ENCODE measurements around the gene CD2.
"Not testable (repeated sequence)": the region's sequence is repeated elsewhere in the genome, so short reads cannot be mapped to it uniquely, and the experiment has no call there.

Gene CD2

DNA sequence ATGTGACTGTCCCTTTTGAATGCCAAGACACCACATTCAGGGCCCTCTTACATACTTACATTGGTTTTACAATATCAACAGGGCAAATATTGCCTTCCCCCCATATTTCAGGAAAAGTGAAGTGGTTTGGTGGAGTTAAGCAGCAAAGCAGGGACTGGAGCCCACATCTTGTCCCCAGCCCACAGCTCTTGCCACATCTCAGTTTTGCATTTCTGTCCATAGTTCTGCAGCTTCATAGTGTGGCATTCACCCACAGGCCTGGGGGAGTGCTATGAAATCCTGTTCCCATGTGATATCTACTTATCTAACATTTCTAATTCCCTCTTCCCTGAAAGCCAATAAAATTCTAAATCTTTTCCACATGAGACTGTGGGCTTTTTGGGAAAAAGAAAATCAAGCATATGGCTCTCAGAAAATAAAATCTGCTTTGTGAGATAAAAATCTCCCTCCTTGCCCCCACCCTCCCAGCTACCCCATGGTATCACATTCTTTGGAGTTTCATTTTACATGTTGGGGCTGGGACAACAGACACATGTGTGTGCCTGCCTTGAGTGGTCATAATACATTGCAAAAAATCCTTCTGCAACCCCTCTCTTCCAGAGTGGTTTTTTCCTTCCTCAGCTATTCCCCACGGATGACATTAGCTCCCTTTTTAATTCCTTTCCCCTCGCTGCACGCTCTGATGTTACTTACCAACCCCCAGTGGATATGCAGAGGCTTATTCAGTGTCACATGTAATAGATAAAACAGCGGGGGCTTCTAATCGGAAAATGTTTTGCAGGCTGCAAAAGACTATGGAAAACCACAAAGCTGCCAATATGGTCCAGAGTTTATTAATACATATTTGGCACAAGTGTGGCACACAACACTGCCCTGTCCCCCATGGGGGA is 20.5 kb upstream of the CD2 start:
- no peak for DNase-seq

DNA sequence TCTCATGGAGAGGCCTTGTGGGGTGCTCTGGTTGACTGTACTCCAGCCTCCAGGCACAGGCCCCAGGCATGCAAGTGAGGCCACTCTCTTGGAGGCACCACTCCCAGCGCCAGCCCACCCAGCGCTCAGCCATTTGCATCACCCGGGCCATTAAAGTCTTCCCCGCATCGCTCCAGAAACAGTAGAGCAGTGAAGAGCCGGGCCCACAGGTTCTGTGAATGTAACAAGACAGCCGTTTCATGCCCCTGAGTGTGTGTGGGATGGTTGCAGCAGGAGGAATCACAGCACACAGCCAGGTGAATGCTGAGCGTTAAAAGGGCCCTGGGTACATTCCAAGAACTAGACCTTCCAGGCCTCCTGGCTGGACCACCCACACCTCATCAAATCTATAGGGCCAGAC is 19.0 kb upstream of the CD2 start:
- DNase-seq = no peak

DNA sequence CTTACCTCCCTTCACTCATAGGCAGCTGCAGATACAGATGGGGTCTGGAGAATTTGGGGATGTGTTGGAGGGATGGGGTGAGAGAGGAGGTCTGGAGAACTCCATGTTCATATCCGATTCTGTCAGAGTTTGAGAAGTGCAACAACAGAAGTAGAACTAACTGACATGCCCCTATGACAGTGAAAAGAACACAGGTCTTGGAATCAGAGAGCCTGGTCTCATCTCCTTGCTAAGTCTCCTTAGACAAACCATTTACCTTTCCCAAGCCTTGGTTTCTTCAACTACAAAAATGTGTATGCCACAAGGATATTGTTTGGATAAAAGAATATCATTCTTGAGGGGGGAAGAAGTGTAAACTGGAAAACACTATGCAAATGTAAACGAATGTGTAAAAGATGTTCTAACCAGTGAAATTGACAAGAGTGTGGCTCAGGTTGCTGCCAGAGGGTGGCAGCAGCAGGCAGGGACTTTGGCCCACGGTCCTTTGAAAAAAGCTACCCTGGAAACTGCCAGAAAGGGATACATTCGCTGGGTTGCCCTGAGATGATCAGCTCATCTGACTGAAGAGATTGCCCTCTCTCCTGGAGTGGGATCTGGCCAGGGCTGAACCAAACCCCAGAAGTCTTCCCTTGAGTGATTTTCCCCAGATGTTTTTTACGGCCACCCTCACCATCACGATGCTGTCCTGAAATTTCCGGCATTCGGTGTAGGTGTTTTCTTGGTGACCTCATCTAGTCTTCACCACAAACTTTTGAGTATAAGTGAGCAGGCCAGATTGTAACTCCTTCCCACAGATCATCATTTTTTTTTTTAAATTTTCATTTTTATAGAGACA is 17.0 kb upstream of the CD2 start:
- peak; percentile 74 for DNase-seq

DNA sequence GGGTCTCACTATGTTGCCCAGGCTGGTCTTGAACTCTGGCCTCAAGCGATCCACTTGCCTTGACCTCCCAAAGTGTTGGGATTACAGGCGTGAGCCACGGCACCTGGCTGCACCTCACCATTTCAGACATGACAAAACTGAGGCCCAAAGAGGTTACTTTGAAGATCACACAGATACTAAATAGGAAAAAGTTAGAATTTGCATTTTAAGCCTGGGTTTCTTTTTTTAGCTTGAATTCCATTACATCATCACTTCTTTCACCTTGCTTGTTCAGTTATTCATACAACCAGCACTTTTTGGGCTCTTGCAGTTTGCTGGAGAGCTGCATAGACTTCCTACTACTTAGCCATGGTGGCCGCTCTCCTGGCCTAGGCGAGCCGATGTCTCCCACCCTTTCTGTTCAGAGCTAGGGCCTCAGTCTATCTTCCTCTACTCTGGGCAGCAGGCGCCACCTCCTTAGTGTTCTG is 16.3 kb upstream of the CD2 start:
- peak; percentile 51 for DNase-seq

DNA sequence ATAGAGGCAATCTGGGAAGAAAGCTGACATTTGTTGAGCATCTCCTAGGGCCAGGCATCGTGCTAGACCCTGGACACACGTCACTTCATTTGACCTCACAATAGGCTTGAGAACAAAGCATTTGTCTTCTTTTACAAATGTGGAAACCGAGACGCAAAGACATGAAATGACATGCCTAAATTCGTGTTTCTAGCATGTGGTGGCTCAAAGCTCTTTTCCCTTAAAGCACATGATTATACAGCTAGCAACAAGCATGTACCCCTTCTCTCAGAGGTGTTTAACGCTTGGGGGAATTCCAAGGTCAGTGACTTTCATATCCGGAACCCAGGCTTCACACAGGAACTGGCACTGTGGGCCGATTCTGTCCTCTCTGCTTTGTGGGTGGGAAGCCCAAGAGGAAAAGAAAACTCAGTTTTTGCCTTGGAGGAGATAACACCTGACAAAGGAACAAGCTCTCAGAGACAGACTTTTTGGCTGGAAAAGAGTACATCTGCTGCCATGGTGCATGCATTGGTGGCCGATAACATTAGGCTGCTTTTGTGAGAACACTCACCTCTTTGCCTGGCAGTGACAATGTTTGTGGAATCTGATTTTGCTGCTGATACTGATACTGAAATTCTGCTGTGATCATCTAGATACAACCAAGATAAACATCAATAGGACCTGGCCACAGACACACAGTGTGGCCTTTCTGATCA is 15.4 kb upstream of the CD2 start:
- DNase-seq = peak; percentile 56

DNA sequence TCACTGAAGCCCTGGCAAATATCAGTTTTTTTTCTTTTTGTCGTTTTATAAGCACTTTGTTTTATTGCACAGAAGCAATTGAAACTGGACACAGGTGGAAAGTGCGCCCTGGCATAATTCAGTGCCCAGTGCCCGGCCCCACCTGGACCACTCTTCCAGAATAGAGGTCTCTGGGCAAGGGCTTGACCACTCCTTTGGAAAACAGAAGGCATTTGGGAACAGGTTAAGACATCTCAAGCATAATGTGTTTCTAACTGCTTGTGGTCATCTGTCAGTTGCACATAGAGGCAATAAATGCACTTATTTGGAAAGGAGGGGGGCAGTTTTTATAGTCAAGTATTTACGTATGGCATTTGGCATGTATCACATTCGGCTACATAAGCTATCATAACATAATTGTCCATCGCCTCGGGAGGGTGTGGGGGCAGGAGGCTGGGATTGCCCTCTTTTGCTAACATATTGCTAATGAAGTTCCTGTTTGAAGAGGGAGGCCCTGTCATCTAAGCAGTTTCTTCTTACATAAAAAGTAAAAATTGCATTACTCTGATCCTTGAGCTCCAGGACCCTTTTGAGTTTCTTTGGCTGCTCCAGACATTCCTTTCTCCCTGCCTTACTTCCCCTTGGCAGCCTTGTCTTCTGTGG is 14.7 kb upstream of the CD2 start:
- DNase-seq = no peak

DNA sequence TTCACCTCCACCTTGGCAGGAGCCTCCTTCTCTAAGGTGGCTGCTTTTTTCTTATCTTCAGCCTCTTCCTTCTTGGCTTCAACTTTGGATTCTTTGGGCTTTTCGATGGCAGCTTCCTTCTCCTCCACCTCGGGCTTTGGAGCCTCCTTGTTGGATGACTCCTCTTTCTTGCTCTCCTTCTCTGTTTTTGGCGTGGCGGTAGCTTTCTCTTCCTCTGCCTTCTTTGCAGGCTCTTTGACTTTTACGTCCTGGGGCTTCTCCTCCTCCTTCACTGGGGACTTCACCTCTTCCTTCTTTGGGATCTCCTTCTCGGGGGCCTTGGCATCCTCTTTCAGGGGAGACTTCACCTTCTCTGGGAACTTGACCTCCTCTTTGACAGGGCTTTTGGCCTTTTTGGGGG is 13.9 kb upstream of the CD2 start:
- no peak for DNase-seq

DNA sequence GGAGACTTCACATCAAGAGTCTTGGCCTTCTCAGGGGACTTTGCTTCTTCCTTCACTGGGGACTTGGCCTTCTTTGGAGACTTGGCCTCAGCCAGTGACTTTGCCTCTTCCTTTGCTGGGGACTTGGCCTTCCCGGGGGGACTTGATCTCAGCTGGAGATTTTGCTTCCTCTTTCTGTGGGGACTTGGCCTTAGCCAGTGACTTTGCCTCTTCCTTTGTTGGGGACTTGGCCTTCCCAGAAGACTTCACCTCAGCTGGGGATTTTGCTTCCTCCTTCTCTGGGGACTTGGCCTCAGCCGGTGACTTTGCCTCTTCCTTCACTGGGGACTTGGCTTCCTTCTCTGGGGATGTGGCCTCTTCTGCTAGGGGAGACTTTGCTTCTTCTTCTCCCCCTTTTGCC is 13.5 kb upstream of the CD2 start:
- DNase-seq = no peak

DNA sequence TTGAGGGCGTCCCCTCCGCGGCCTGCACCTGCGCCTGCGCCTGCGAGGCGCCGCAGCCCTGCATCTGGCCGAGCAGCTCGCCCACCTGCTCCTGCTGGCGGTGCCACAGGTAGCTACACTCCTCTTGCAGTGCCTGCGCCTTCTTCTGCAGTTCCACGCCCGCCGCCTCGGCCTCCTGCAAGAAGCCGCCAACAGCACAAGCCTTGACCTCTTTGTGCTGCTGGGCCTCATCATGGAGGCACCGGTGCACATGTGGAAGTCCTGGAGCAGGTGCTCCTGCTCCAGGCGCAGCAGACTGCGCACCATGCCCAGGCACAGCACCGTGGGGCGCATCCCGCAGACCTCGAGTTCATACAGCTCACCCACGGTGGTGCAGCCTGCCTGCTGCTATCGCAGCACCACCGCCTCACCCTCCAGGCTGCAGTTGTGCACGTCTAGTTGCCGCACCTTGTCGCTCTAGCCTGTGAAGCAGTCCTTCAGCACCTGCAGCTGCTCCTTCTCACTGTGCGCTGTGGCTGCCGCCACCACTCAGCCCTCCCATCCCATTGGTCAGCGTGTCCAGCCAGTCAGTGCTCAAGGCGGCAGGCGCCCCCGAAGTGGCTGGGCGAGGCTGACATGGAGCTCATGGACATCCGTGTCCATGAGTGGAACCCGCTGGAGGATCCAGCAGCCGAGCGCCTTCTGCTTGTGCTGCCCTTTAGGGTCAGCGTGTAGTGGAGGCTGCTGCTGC is 12.2 kb upstream of the CD2 start:
- DNase-seq = no peak

DNA sequence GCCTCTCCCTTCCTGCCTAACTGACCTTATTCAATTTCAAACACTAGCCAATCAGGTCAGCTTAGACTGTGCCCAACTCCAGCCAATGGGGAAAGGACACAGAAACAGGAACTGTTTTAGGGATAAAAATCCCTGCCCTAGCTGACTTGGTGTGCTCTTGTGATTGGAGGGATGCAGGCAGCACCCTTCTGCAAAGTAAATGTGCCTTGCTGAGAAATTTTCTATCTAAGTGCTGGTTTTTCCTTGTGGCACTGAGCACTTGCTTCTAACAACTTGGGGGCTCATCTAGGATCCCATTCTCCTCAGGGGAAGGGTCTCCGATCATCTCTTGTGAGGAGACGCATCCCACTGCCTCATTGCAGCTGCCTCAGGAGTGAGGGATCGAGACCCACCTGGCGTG is 10.7 kb upstream of the CD2 start:
- no peak for DNase-seq

DNA sequence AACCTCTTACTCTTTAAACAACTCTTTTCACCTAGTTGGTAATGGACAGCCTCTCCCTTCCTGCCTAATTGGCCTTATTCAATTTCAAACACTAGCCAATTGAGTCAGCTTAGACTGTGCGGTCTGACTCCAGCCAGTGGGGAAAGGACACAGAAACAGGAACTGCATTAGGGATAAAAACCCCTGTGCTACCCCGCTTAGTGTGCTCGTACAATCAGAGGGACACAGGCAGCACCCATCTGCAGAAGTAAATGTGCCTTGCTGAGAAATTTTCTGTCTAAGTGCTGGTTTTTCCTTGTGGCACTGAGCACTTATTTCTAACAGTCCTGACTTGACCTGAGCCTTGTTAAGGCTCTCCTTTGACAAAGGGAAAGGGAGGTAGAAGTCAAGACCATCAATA is 6.0 kb upstream of the CD2 start:
- no peak for DNase-seq

DNA sequence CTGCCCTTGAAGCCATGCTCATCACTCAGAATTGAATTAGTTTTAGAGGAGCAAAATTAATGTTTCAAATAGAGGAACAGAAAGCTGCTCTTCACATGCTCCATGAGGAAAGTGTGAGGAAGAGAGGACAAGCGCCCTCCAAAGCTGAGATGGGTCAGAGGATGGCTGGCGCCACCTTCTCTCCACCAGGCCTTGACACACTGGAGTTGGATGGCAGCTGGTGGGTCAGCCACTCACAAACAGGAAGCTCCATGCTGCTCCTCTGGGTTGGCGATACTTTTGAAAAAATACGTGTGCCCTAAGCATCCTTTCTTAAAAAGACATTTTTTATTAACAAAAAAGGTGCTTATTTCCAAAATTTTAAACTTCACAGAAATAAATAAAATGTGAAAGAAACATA is 3.1 kb upstream of the CD2 start:
- no peak for DNase-seq

DNA sequence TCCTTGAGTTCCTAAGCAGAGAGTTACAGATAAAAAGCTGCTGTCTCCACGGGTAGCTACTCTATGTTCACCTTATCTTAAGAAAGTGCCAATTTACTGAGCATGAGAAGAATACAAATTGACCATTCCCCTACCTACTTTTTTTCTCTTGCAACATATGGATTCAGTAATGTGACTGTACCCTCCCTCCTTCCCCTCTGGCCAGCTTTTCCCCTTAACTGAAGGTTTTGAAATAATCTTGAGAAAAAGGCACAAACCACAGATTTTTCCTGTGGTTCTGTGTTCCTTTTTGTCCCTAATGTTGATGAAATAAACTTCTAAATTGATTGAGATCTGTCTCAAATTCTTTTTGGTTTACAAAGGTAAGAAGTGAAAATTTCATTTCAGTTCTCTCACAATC is 2.6 kb upstream of the CD2 start:
- DNase-seq = no peak

DNA sequence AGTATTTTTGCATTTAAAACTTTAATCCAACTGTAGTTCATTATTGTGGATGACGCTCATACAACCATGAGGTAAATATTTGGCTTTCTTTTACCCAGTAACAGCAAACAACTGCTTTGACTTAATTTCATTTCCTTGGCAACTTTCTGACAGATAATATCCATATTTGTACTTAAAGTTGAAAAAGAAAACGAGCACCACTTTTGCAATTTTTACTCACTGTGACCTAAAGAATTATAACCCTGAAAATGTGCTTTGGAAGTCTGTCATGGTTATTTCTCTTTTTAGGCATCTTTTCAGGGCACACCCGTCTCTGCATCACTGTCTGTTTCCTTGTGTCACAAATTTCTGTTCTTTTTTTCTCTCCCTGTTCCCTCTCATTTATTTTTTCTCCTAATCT is 918 bp upstream of the CD2 start:
- DNase-seq = no peak

DNA sequence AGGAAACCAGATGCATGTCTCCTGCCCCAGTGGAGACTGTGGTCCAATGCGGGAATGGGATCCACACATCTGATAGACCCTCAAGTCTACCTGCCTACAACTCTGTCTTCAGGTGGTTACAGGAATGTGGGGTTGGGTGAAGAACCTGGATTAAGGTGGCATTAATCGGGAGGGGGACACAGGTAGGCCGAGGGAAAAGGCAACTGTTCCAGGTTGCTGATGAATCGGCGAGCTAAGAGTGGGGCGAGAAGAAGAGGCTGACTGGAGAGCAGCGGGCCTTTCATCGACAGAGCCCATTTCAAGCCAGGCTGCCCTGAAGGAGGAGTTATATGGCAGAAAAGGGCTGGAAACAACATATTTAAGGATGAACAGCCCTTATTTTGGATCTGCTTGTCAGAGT is 836 bp downstream of the CD2 start:
- no peak for DNase-seq

DNA sequence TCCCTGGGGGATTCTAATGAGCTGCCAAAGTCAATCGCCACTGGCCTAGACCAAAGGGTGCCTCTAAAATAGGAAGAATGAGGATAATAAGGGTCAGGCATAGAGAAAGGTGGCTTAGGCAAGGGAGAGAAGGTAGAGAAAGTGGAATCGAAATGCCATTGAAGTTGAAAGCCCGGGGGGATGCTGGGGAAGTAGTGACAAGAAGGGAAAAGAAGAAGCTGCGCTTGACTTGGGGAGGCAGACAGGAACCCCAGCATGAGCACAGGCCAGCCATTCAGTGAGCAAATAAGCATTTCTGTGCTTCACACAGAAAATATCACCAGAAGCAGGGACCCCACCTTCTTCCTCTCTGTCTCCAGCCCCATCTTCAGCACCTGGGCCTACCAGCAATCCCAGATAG is 1.5 kb downstream of the CD2 start:
- no peak for DNase-seq

DNA sequence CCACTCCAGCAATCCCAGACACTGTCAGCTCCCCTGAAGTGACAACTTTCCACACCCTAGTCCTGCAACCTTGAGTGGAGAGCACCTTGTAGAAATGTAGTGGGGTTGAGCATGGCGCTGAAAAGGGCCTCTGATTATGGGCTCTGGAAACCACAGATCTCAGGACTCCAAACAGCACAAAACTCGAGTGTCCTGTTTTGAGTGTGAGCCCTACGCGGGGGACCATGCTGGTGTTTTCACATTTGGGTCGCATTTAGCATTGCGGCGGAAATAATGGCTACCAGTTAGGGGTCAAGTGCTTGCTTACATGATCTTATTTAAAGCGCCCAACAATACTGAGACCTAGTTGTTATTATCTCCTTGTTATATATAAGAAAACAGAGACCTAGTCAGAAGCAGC is 1.9 kb downstream of the CD2 start:
- DNase-seq = not testable (repeated sequence)

DNA sequence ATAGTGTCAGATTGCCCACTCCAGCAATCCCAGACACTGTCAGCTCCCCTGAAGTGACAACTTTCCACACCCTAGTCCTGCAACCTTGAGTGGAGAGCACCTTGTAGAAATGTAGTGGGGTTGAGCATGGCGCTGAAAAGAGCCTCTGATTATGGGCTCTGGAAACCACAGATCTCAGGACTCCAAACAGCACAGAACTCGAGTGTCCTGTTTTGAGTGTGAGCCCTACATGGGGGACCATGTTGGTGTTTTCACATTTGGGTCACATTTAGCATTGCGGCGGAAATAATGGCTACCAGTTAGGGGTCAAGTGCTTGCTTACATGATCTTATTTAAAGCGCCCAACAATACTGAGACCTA is 4.2 kb downstream of the CD2 start:
- not testable (repeated sequence) for DNase-seq

DNA sequence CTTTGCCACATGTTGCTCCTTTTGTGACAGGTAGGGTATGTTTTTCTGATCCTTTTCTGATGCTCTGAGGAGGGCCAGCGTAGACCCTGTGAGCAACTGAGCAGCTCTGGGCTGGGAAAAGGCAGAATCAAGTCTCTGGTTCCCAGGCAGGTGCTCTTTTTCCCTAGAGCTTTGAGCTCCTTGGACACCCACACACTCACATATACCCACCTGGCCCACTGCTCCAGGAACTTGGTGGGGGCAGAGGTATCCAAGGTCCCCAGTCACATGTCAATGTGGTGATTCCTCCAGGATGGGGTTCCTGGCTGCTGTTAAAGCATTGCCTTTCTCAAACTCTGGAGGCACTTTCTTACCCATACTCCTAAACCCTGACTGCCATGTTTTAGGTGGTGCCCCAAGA is 5.4 kb downstream of the CD2 start:
- DNase-seq = no peak

DNA sequence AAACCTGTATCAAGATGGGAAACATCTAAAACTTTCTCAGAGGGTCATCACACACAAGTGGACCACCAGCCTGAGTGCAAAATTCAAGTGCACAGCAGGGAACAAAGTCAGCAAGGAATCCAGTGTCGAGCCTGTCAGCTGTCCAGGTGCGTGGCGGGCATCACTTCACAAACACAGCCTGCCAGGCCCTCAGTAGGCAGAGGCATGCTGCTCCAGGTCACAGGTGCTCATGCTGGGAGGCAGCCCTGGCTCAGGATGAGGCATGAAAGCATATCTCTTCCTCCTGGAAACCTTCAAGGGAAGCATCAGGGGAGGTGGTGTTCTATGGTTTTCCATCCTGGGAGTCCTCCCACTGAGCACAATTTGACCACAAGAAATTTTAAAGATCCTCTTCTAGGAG is 6.3 kb downstream of the CD2 start:
- DNase-seq = no peak

DNA sequence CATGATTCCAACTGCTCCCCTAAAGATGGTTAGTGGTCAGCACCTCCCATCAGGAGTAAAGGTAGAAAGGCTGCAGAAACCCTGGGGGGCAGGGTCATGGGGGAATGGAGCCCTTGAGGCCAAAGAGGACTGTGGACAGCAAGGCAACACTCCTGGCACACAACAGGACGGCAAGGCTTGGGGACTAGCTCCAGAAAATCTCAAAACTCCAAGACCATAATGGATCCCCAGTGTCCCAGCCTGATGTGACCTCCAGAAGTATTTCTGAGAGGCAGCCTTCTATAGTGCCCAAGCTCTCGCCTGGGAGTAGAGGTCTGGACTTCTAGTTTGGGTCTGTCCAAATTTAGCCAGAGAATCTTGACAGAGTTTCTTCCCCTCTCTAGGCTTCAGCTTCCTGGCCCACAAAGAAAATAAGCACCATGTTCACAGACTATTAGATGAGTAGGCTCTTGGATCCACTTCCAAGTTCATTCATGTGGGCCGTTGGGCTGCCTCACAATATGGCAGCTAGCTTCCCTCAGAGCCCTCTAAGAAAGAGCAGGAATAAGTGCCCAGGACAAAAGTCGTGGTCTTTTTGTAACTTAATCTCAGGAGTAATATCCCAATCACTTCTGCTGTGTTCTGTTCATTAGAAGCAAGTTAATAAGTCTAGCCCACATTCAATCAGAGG is 6.9 kb downstream of the CD2 start:
- no peak for DNase-seq

DNA sequence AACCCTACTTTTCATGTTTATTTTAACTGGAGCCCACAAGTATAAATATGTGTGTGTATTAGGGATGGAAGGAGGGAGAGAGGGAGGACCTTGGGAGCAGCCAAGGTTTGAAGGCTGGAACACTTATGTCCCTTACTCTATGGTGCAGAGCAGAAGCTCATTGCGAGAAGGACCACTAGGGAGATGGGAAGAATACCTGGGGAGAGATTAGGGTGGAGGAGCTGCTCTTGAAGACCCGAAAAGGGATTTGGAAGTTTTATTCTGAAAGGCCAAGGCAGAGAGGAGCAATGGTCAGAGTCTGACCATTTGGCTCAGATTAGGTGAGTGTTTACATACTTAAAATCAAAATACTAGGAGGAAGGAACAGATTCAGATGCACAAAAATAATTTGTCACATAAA is 8.1 kb downstream of the CD2 start:
- no peak for DNase-seq

All from stimulated activated CD4-positive, alpha-beta T cell treated with anti-CD3 and anti-CD28 coated beads, Interleukin-4, amount 100 ng/mL, for 1 hour (primary cell).